ENCODE results near the gene TTLL11. TPM values are rescaled to one million over a fixed set of nuclear protein-coding genes. Genes with fewer than 3 reads are reported as not detected.
"Not testable (repeated sequence)": the region's sequence is repeated elsewhere in the genome, so short reads cannot be mapped to it uniquely, and the experiment has no call there.

Gene TTLL11
- total RNA-seq, 1 experiment from 2014 or later, result 3.9 TPM

GRCh38 chr9:122125158-122125508 lies 32.0 kb upstream of the TTLL11 start:
- peak; percentile 75 for DNase-seq (ENCODE audit: low read depth)

DNA sequence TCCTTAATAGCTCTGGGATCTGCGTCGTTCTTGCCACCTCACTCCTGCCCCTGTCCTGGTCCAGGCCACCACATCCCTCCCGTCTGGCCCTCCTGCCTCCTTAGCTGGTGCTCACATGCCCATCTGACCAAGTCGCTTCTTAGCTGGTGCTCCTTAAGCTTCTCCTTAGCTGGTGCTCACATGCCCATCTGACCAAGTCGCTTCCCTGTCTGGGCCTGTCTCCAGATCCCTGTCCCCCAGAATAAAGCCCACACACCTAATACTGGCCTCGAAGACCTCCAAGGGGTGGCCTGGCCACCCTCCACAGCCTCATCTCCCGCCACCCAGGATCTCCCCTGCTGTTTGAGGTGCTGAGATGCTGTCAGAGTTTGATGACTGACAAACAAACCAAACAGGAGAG lies 31.4 kb upstream of the TTLL11 start:
- DNase-seq (ENCODE audit: low read depth), result no peak

- DNase-seq (ENCODE audit: low read depth), result no peak
Measured at GRCh38 chr9:122124048-122124447, 30.9 kb upstream of the TTLL11 start.

- peak; percentile 65 for DNase-seq (ENCODE audit: low read depth)
Measured at GRCh38 chr9:122122903-122123632, 30.0 kb upstream of the TTLL11 start.

- no peak for DNase-seq (ENCODE audit: low read depth)
Measured at GRCh38 chr9:122122468-122122867, 29.4 kb upstream of the TTLL11 start.

GRCh38 chr9:122121931-122122330 lies 28.8 kb upstream of the TTLL11 start:
- DNase-seq (ENCODE audit: low read depth), result no peak

DNA sequence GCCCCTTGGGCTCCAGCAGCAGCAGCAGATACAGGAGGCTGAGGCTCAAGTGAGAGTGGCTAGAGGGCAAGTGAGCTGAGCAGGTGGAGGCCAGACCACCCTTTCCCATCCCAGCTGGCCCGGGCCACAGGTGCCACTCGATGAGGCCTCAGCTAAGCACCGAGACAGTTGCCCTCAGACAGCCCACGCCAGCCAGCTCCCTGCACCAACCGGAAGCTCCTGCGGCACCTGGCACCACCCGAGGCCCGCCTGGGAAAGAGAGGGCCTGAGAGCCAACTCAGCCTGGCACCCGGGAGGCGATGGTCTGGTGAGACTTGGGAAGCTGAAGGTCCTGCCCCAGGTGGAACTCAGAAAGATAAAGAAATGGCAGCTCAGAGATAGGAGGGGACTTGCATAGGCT lies 28.3 kb upstream of the TTLL11 start:
- no peak for DNase-seq (ENCODE audit: low read depth)

DNA sequence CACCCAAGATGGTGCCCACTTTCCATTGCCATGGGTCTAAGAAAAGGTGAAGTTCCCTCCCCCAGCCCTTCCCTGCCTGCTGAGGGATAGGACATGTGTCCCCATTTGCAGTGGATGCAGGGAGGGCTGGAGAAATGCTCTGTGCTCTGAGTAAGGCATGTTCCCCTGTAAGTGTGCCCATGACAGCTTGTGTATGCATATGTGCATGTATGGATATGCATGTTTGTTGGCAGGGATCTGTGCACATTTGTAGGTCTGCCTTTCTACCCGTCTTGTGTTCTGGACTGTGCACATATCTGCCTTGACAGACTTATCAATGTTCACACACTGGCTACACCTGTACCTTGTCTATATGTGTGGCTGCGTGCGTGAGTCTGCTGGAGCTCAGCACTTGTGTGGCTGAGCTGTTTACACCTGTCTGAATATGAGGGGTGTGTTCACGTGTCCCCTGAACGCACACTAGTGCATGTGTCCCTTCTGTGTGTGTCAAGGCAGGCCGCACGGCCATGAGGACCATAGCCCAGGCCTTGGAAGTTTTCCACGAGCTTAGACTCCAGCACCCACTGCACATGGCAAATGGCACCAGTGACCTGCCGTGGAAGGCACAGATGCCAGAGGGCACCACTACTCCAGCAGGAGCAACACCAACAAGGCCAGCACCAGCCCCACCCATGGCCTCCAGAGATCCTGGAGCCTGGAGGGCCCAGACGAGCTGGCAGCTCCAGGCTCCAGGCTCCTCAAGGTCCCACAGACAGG lies 27.4 kb upstream of the TTLL11 start:
- no peak for DNase-seq (ENCODE audit: low read depth)

DNA sequence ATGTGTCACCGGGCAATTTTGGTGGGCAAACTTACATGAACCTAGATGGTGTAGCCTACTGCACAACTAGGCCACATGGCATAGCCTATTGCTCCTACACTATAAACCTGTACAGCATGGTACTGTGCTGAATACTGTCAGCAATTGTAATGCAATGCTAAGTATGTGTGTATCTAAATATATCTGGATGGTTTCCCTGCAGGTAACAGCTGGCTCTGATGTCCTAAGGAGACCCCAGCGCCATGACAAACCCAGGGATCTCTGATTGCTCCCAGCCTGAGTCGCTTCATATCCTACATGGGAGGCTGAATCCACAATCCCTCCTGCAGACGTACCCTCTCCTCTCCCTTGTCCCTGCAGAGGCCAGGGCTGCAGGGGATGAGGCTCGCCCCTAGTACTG lies 26.6 kb upstream of the TTLL11 start:
- no peak for DNase-seq (ENCODE audit: low read depth)

GRCh38 chr9:122119166-122119521 lies 26.0 kb upstream of the TTLL11 start:
- no peak for DNase-seq (ENCODE audit: low read depth)

DNA sequence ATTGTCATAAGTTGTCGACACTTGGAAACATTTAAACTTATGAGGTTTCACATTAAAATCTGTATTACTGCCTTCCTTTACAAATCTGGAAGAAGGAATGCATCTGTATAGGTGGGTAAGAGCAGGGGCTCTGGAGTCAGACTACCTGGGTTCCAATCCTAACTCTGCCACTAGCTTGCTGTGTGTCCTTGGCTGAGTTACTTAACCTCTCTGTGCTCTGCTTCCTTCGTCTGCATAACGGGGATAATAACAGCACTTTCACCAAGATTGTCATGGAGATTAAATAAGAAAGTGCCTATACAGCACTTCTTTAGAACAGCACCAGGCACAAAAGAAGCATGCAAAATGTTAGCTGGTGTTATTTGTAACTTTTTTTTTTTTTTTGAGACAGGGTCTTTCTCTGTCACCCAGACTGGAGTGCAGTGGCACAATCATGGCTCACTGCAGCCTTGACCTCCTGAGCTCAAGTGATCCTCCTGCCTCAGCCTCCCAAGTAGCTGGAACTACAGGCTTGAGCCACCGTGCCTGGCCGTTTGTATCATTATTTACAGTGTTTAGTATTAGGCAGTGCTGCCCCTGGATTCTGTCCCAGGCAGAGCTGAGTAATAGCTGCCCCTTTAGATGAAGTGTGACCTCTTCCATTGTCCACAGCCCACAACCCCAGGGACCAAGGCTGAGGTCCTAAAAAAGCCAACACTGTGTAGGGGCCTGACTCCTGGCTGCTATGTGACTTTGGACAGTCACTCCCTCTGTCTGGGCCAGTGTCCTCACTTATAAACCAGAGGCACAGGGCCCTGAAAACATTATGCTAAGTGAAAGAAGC lies 25.4 kb upstream of the TTLL11 start:
- peak; percentile 53 for DNase-seq (ENCODE audit: low read depth)

- not testable (repeated sequence) for DNase-seq (ENCODE audit: low read depth)
Measured at GRCh38 chr9:122117241-122117640, 24.1 kb upstream of the TTLL11 start.

- DNase-seq (ENCODE audit: low read depth), result no peak
Measured at GRCh38 chr9:122116448-122117173, 23.5 kb upstream of the TTLL11 start.

DNA sequence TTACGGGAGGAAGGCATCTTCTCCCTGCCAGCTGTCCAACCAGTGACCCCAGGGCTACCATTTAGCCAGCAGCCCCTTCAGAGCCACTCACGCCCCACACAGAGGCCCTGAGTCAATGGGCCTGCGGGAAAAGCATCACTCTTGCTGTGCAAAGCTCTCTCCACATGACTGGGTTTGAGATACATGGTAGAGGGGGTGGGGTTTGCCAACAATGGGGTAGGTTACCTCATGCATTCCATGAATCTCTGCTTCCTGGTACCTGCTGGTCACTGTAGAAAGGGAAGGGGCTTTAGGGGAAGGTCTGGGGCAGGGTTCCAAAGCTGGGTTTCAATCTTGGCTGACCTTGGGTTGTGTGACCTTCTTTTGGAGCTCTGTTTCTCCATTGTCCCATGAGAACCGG lies 22.9 kb upstream of the TTLL11 start:
- DNase-seq (ENCODE audit: low read depth), result no peak

DNA sequence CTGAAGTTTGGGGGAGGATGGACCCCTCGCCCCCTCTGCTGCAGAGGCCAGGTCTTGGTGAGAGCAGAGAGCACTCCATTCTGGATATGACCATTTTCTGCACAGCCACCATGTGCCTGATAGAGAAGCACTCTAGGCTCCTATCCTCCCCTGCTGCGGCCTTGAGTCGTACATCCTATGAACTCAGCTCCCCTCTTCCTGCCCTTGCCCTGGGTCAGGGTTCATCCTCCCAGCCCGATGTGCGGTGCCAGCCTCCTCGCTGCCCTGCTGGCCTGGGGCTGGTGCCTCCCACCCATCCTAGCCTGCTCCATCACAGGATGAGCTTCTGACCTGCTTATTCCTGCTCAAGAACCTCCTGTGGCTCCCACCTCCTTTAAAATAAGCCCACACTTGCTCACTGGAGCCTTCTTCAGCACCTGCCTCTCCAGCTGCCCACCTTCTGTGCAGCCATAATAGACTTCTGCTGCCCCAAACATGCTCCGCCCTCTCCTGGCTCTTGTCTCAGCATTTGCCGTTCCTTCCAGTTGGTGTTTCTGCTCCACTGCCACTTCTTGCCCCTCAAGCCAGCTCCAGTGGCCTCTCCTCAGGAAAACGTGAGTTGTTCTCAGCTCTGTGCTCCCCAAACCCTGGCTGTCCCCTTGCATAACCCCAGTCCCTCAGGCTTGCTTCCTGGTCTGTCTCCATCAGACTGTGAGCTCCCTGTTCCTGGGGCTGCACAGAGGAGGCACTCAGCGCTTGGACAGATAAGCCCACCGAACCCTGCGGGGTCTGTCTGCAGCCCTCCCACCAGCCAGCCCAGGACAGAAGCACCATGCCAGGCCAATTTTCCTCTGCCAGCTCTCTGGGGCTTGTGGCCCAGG lies 22.3 kb upstream of the TTLL11 start:
- no peak for DNase-seq (ENCODE audit: low read depth)

DNA sequence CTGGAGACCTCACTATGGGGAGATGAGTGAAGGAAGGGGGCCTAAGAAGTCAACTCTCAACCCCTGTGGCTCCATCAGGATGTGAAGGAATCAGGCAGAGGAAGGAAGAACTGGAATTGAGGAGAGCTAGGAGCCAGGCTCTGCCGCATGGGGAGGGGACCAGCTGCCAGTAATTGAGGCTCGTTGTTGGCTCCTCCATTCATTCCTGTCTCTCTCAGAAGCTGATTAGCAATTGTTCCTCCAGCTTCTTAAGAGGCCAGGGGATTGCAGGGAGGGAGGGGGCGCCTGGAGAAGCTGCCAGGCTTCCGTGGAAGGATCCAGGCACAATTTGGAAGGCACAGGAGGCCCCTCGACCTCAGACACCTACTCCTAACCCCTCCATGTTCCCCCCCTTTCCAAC lies 20.5 kb upstream of the TTLL11 start:
- DNase-seq (ENCODE audit: low read depth), result no peak

DNA sequence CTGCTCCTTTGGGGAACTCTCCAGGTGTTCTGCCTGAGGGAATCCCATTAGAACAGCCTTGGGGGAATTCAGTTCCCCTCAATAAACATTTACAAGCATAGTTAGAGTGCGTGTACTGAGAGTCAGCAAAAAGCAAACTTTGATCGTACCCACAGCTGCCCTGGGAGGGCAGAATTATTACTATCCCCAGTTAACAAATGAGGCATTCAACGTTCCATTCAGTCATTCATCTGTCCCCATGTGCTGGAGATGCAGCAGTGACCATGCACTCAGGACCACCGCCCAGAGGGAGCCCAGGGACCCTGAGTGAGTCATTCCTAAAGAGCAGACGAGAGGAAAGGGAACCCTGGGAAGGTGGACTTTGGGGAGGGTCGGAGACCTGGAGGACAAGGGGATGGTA lies 19.1 kb upstream of the TTLL11 start:
- no peak for DNase-seq (ENCODE audit: low read depth)

- no peak for DNase-seq (ENCODE audit: low read depth)
Measured at GRCh38 chr9:122111413-122112085, 18.4 kb upstream of the TTLL11 start.

- no peak for DNase-seq (ENCODE audit: low read depth)
Measured at GRCh38 chr9:122110100-122110833, 17.2 kb upstream of the TTLL11 start.

All from M059J (cell line).